HG03060 (cell line): Measurements from ENCODE around the gene CDH19.
A peak's percentile ranks its signal among the peaks of the same experiment; 100 is the strongest.

Experiments
- ATAC-seq: cut with Tn5 transposase; IDR thresholded peaks from one replicate; pipeline ENCODE4 v1.9.1; 2021; ENCODE audit warnings: low read depth, moderate number of reproducible peaks; ENCODE audit not compliant: unreplicated experiment

CDH19 gene

DNA sequence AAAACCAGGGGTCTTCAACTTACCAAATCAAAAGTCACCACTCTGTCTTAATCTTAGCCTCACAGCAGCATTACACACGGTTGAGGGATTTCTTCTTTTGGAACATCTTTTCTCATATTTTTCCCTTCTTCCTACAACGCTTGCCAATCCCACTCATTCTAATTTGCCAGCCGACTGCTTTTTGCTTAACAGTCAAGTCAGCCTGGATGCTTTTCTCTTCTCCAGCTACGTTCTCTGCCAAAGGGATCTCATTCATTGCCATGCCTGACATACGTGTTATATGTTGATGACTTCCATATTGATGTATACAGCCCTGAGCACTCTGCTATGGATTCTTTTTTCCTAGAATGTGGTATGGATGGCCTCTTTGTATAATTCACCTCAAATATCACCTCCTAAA is 37.3 kb downstream of the CDH19 start:
- no peak for ATAC-seq

DNA sequence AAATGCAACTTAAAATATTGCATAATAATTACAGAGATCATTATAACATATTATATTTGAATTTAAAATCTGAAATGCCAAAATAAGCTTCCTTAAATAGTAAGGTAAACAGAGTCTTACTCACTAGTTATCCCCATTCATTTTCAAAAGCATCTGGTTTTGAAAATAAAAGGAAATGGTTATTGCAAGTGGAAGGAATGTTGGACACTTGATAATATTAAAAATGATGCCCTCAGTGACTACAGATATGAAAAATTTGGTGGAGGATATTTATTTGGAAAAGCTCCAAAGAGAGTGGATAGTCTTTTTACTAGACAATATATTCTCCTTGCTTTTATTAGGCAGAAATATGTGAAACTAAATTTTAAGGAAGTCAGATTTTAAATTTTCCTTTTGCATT is 39.7 kb downstream of the CDH19 start:
- ATAC-seq, result no peak

DNA sequence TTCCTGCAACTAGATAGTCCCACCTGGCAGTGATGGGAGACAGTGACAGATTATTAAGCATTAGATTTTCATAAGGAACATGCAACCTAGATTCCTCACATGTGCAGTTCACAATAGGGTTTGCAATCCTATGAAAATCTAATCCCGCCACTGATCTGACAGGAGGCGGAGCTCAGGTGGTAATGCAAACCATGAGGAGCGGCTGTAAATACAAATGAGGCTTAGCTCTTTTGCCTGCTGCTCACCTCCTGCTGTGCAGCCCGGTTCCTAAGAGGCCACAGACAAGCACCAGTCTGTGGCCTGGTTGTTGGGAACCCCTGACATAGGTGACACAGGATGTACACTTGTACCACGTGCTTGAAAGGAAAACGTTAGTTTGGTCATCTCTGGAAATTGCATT is 41.6 kb downstream of the CDH19 start:
- ATAC-seq, result no peak

DNA sequence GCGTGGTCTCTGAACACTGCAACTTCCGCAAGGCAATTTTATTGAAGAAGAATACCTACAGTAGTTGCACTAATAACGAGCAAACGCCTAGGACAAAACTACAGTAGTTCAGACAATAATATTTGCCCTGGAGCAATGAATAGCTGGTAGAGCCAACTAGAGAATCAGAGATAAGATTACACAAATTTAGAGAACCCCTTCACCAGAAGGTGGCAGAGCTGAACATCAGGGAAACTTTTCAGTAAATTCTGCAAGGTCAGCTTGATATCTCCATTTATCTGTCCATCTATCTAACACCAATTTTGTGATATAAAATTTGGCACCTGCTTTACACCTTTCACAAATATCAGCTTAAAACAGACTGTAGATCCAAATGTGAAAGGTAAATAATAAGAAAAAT is 43.8 kb downstream of the CDH19 start:
- ATAC-seq, result no peak

DNA sequence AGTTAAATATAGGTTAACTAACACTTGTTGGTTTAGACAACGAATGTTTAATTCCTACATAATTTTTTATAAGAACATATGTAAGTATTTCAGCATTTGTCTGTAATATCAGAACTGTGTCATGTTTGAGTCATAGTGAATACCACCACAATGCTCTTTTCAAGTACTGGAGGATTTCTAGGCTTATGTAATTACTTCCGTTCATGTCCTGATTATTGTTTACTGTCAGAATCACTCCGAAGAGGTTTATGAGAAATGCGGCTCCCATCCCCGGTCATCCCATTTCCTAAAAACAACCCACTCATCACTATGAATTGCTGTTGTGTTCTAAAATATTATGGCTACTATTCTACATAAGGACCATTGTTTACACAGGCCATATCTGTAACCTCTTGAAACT is 45.1 kb downstream of the CDH19 start:
- ATAC-seq, result no peak

DNA sequence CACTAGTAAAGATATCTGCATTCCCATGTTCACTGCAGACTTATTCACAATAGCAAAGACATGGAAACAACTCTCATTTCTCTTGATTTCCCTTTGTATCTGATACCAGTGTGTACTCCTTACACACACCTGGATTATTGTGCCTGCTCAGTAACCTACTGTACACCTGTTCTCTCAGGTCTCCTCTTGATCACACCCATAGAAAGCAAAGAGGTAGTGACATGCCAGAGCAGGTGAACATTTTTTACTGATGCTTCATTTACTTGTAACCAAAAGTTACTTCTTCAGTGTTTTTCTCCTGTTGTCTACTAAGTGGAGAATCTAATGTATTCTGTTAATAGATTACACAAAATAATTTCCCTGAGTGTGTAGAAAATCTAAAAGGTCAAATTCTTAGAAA is 46.8 kb downstream of the CDH19 start:
- no peak for ATAC-seq

DNA sequence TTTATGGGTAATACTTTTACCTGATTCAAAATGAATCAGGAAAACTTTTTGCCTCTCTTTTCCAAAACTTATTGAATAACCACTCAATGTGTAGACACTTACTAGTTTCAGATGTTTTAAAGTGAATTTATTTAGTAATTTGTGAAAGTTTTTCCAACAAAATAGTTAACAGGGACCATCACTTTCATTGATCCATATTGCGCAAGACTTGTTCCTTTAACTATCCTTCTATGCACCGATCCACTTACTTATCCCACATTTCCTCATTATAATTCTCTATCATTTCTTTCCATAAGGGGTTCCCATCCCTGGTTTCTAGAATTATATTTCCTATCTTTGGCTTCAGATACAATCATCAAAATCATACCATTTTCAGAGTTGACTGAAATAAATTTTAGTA is 48.3 kb downstream of the CDH19 start:
- ATAC-seq, result no peak

DNA sequence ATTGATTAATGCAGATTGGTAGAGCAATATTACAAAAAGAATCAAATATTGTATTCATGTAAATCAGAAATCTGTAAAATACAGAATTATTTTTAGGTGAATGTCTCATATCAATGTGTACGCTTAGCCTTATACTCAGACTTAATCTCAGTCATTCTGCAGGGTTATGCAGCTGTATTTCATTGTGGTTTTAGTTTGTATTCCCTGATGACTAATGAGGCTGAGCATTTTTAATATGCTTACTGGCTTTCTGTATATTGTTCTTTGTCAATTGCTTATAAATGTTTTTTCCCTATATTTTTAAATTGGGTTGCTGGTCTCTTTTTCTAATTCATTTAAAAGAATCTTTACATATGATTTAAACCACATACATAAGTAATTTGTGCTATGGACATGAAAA is 50.1 kb downstream of the CDH19 start:
- no peak for ATAC-seq

DNA sequence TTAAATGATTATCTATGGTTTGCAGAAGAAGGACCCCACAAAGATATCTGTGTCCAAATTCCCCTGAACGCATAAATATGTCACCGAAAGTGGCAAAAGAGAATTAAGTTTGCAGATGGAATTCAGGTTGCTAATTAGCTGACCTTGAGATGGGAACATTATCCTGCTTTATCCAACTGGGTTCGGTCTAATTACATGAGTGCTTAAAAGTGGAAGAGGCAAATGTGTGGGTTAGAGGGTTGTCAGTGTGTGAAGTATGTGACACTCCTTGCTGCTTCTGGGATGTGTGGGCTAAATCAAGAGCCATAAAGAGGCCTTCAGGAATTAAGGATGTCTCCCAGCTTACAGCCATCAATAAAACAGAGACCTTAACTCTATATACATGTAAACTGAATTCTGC is 53.5 kb downstream of the CDH19 start:
- ATAC-seq, result no peak

DNA sequence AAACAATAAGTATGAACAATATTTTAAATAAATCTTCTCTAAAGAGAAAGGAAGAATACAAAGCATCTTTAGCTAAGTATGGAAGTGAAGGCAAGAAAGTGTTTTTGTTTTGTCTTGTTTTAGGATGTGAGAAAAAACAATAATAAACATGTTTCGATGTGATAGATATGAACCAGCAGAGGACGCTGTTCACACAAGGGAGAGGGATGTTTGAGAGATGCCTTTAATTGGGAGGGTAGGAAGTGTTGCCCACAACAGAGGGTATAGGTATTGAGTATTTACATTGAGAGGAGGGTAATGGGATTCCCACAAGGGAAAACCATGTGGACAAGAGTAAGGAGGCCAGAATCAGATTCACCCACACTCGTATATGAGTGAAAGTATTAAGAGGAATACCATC is 55.1 kb downstream of the CDH19 start:
- no peak for ATAC-seq

DNA sequence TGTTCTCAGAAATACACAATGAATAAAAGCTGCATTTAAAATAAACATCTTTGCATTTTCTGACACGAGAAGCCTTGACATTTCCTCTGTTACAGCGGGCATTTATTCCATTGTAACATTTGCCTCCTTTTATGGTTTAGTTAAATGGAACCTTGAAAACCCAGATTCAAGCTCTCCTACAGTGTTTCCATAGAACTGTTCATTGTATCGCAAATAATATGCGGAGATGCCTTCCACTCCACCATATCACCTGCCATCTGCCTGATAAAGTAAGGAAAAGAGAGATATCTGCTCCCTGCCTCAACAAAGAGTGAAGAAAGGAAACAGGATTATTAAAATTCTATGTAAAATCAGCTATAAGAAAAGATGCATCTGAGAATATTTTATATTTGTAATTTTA is 69.8 kb downstream of the CDH19 start:
- ATAC-seq, result no peak

DNA sequence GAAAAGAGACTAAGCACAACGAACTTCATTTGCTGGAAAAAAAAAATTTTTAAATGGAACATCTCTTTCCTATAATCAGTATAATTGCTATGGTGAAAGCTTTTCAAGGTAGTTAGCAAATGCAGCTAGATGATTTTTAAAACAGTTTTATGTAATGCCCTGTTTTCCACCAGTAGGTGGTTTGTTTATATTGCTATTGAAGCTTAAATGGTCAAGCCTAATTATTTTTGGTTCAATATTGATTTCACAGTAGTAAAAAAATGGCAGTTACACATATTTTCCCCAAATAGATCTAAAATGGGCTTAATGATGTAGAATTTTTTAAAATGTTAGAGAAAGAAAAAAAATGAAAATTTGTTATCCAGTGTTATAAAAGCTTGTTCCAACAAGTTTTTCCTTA is 70.2 kb downstream of the CDH19 start:
- ATAC-seq, result no peak

DNA sequence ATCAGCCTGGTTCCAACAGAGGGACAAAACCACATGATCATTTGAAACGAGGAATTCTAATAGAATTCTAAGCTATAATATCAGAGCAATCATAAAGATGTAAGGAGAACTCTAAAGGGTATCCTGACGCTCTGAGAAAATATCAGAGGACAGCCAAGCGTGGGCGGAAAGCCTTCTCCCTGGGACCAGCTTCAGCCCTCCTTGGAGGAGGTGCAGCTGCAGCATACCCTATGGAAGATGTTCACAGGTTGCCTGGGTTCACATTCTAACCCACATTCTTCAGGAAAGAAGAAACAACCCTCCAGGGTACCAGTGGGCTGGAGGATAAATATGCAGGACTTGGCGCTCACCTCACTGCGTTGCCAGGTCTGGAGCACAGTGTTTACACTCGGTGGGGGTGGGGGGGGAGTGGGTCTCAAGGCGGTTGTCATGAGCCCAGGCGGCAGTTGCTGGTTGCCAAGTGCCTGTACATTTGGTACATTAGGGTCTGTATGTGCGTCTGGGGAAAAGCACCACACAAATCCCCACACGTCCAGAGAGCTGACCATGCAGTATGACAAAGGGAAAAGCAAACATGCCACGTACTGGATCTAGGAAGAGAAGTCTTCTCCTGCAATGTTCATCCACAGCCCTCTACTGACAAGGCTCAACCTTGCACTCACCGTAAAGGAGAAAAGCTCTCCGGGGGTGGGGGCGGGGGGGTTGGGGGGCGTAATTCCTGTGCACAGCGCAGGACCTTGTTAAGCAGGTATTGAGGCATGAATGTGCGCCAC is 80.5 kb downstream of the CDH19 start:
- ATAC-seq, result no peak

DNA sequence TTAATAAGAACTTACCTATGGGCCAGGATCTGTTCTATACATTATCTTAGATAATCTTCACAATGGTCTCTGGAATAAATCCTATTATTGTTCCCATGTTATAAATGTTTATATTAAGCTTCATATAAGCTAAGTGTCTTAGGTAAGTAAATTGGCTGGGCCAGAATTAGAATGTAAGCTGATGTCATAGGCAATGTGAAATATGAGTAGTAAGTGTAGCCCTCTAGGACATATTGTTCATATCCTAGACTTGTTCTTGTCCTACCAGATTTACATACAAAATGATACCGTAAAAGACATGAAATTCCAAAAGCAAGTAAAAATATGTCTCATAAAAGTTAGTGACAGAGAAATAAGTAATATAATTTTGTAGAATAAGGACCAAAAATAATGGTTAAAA is 89.9 kb downstream of the CDH19 start:
- ATAC-seq, result no peak

DNA sequence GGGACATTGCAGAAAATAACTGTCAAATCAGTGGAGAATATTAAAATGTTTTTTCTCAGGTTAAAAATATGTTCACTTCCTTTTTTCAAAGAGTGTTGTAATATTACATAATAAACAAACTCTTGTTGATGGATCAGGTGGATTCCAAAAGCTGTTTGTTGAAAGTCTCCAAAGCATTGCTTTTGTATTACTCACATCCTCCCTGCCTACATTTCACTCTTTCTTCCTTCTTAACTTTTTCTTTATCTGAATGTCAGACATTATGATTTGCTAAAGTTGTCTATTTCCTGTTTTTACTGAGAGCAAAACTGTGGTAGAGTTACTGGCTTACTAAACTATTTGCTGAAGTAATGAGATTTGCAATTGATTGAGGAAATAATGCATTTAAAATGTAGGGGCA is 92.1 kb downstream of the CDH19 start:
- no peak for ATAC-seq

DNA sequence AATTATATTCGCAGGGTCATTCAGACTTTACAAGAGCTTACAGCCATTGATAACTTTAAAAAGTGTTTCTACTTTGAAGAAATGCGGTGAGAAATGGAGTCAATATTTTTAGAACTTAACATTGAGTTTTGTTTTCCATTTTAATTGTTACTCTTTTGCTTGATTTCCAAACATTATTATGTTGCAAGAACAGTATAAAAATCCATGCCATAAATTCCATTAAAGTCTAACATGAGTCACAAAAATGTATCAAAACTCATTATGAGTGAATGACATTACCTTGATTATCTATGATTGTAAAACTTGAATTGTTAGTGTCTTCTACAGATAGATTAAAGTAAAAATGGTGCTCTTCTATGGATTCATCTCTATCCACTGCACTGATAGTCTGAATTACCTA is 92.6 kb downstream of the CDH19 start:
- ATAC-seq, result no peak

DNA sequence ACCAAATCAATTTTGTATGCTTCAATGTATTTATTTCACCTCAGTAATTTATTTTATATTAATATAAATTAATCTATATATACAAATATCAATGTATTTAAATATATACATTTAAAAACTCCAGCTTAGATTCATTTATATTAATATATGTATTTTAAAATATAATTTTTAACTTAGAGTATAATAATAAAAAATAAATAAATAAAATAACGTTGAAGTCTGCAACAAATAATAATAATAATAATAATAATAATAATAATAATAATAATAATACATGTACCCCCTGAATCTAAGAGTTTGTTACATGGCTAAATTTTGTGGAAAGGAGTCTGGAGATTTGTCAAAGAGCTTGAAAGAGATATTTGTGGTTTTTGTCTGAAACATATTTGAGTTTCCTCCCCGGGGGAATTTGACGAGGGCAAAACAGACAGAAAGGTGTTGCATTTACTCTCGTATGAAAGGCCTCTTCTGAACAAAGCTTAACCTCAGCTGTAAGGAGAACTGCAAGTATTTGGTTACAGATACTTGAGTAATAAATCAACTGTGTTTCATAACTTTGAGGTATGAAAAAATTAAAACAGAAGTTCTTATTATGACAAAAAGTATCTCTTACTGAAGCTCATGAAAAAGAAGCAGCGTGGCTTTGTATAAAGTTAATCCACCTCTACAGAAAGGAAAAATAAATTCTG is 93.4 kb downstream of the CDH19 start:
- no peak for ATAC-seq

DNA sequence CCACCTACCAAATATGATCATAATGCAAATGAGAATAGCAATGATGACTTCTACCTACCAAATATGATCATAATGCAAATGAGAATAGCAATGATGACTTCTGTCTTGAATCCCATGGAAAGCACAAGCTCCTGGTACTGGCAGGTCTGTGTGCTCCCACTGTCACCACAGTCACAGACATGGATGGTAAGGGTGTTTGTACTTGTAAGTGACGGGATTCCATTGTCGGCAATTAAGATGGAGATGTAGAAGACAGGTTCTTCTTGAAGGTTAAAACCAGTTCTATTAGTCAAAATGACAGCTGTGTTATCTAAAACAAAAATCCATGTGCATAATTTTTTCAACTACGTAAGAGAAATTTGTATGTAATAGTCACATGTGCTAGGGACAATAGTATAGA is 95.0 kb downstream of the CDH19 start:
- ATAC-seq, result no peak

DNA sequence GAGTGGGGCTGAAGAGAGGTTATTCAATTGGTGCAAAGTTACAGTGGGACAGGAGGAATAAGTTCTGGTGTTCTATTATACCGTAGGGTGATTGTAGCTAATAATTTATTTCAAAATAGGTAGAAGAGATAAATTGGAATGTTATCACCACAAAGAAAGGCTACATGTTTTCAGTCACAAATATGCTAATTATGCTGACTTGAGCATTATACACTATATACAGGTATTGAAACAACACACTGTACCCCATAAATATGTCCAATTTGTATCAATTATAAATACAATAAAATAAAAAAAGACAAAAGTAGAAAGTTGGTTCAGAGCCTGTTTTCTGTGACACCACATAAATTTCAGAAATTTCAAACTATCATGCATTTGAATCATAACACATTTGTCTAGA is 97.7 kb downstream of the CDH19 start:
- ATAC-seq, result no peak

DNA sequence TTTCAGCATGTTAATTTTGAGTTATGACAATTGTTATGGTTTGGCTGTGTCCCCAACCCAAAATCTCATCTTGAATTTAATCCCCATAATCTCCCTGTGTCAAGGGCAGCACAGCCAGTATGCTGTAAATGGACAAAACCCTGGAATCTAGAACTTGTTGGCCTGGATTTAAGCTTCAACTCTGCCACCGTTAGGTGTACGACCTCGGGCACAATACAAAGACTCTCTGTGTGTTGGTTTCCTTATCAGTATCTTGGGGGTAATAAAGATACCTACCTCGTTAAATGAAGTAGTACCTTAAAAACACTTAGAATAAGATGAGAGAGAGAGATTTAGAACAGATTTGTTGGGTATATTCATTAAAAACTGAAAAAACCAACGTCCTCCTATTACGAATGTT is 106.5 kb downstream of the CDH19 start:
- no peak for ATAC-seq

DNA sequence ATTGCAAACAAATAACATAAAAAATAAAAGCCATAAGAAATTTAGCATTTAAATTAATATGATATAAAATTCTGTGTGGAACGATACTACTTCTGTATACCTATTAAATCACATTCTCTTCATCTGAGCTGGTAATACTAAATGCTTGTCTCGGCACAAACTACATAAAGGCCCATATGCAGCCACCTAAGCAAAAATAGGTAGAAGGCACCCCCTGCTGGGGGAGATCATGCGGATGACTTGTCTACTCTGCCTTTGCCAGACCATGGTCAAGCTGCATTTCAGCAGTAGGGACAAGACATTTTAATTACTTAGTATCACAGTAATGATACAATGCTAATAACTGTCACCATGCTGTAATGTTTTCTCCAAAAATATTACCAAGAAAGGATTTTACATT is 108.0 kb downstream of the CDH19 start:
- ATAC-seq, result peak; percentile 36

DNA sequence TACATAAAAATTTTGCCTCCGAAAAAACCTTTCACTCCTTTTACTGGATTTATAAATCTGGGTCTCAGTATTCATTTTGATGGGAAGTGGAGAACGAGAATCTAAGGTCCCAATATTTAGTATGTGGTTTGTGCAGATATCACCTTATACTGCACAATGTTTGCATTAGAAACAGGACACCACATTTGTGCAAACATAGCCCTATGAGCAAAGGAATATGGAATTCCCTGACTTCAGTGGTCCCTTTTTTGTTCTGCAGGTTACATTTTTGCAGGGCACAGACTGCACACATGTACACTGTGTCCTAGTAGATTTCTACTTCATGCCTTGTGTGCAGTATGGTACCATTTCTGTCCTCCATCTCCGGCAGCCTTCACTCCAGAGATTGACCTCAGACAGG is 130.0 kb downstream of the CDH19 start:
- no peak for ATAC-seq
